CD4-positive, alpha-beta T cell (primary cell): ENCODE data around the gene FAM229A. TPM values are rescaled to one million over a fixed set of nuclear protein-coding genes. Genes with fewer than 3 reads are reported as not detected.

ENCODE experiments used
- ATAC-seq: fragments of 200-7000 bp; cut with Tn5 transposase; one replicate; pipeline ENCODE4 v1.10.0; 2022; ENCODE audit warnings: mild to moderate bottlenecking; ENCODE audit not compliant: poor library complexity
- CTCF ChIA-PET: fragments of 350-600 bp; sonication (Branson Sonifier 250); formaldehyde crosslinking; loops from one replicate; lab custom pipeline; 2021; ENCODE audit warnings: antibody characterized with exemption, inconsistent platforms; lab: Charles Lee
- POLR2A ChIA-PET: fragments of 350-600 bp; sonication (Branson Sonifier 250); formaldehyde crosslinking; loops from one replicate; lab custom pipeline; 2021; ENCODE audit warnings: antibody characterized with exemption, inconsistent platforms; lab: Charles Lee
- DNase-seq, 14 experiments: peaks; one replicate each; pipeline ENCODE4 v3.0.0-alpha.2; 2013 to 2020; ENCODE audit warnings: mixed read lengths in 2 of 14
- H3K27ac ChIP-seq, 2 donors: one replicate each; pipeline versions ENCODE4 v1.5.1 to v1.7.0; 2013; ENCODE audit warnings: low read length in 2 of 2, low read depth in 1 of 2, mild to moderate bottlenecking in 1 of 2
- H3K27me3 ChIP-seq, 2 experiments: 1 replicate in 1 of 2; 2 replicates in 1 of 2; pipeline versions ENCODE4 v1.6.1 to v1.7.0; 2013; ENCODE audit warnings: low read length in 2 of 2, control low read depth in 1 of 2, mild to moderate bottlenecking in 1 of 2, moderate library complexity in 1 of 2; ENCODE audit not compliant: insufficient read depth in 2 of 2, control insufficient read depth in 1 of 2
- H3K36me3 ChIP-seq: one replicate; pipeline ENCODE4 v1.6.1; 2013; ENCODE audit warnings: low read length, control low read depth; ENCODE audit not compliant: insufficient read depth
- H3K4me1 ChIP-seq: one replicate; pipeline ENCODE4 v1.6.1; 2013; ENCODE audit warnings: low read length, control low read depth; ENCODE audit not compliant: insufficient read depth
- H3K4me3 ChIP-seq: one replicate; pipeline ENCODE4 v1.5.1; 2013; ENCODE audit warnings: mild to moderate bottlenecking, low read length, moderate library complexity
- H3K9me3 ChIP-seq, 2 experiments: 1 replicate in 1 of 2; 2 replicates in 1 of 2; pipeline versions ENCODE4 v1.6.1 to v1.7.0; 2013; ENCODE audit warnings: low read length in 2 of 2, mild to moderate bottlenecking in 2 of 2, control low read depth in 1 of 2, moderate library complexity in 1 of 2; ENCODE audit not compliant: control insufficient read depth in 1 of 2, insufficient read depth in 1 of 2
- H3K27ac Mint-ChIP-seq: one replicate; pipeline ENCODE4 v1.8.0; 2020; ENCODE audit warnings: mixed read lengths
- H3K27me3 Mint-ChIP-seq: one replicate; pipeline ENCODE4 v1.8.0; 2021; ENCODE audit warnings: mixed read lengths
- H3K36me3 Mint-ChIP-seq: one replicate; pipeline ENCODE4 v1.8.0; 2021; ENCODE audit warnings: low read depth, mixed read lengths
- H3K4me1 Mint-ChIP-seq: one replicate; pipeline ENCODE4 v1.8.0; 2021; ENCODE audit warnings: low read depth, mixed read lengths
- H3K4me3 Mint-ChIP-seq: one replicate; pipeline ENCODE4 v1.8.0; 2020; ENCODE audit warnings: mild to moderate bottlenecking, mixed read lengths
- H3K9me3 Mint-ChIP-seq: one replicate; pipeline ENCODE4 v1.8.0; 2020; ENCODE audit warnings: mixed read lengths
- CTCF ChIP-seq: fragments of 200-600 bp; IDR thresholded peaks from one replicate; pipeline ENCODE4 v1.8.0; 2022; ENCODE audit warnings: antibody characterized with exemption, mild to moderate bottlenecking
- intact Hi-C, 2 experiments: fragments of 100-400 bp; cut with DNase I in 1 of 2; cut with micrococcal nuclease in 1 of 2; formaldehyde crosslinking; loops; one replicate each; pipeline versions ENCODE4 v1.15.1 to v1.9.0; 2023 to 2025; cut with DNase I, micrococcal nuclease
- total RNA-seq, 174 experiments: library from RNA in 2 of 174; stranded (reverse) in 2 of 174; gene quantifications; one replicate each; pipeline ENCODE4 v1.2.3 and lab custom pipeline; 2021 to 2026

FAM229A gene
- total RNA-seq, 2 experiments from 2014 or later = 38.0 to 38.6 TPM

GRCh38 chr1:32329931-32330466 is 32.3 kb downstream of the FAM229A start:
- no peaks in the 10 kb centered on the region for H3K9me3 Mint-ChIP-seq
- H3K4me1 Mint-ChIP-seq = peaks cover 35% of the 10 kb centered on the region
- intact Hi-C loops = loop anchor here in 1 of 2 experiments (5.0 kb wide), 1 partner anchor 68 kb away; no protein-coding TSS in a partner anchor
- H3K27ac ChIP-seq = no peak overlapping the region
- H3K4me1 ChIP-seq = peaks cover 17% of the 10 kb centered on the region
- ChIA-PET CTCF (no interaction called here), POLR2A (interaction anchor here (1.4 kb wide), 1 partner anchor 8 kb away, joined by 4 read pairs; no protein-coding TSS in a partner anchor)
- no peaks in the 10 kb centered on the region for H3K9me3 ChIP-seq
- DNase-seq = no peak
- H3K4me3 ChIP-seq = no peak overlapping the region
- no peak overlapping the region for H3K27ac Mint-ChIP-seq
- ATAC-seq = no peak
- no peak for TF ChIP-seq CTCF
- H3K4me3 Mint-ChIP-seq = peak overlapping the region; percentile 16
- H3K36me3 ChIP-seq = peaks cover 85% of the 10 kb centered on the region
- H3K27me3 ChIP-seq = no peaks in the 10 kb centered on the region
- H3K36me3 Mint-ChIP-seq = peaks cover 92% of the 10 kb centered on the region
- no peaks in the 10 kb centered on the region for H3K27me3 Mint-ChIP-seq

GRCh38 chr1:32327204-32327603 is 35.1 kb downstream of the FAM229A start:
- POLR2A ChIA-PET = no interaction called here
- CTCF ChIA-PET = no interaction called here
- H3K27ac Mint-ChIP-seq = no peak overlapping the region

GRCh38 chr1:32321712-32322291 is 40.5 kb downstream of the FAM229A start:
- CTCF ChIA-PET = interaction anchor here (0.7 to 3.0 kb wide), 6 partner anchors 14 to 121 kb away, joined by 3 to 10 read pairs (median 6); partner anchors contain the start of gene MARCKSL1
- Histone ChIP-seq H3K9me3 (no peaks in the 10 kb centered on the region), H3K36me3 (peaks cover 44% of the 10 kb centered on the region), H3K27ac (peak overlapping the region; percentile 12 to 49), H3K4me1 (peaks cover 62% of the 10 kb centered on the region), H3K4me3 (peak overlapping the region; percentile 25), H3K27me3 (no peaks in the 10 kb centered on the region)
- no peaks in the 10 kb centered on the region for H3K9me3 Mint-ChIP-seq
- peak; percentile 87 for ATAC-seq
- peak overlapping the region; percentile 62 for H3K4me3 Mint-ChIP-seq
- H3K4me1 Mint-ChIP-seq = peaks cover 51% of the 10 kb centered on the region
- no peak for TF ChIP-seq CTCF
- peak in 10 of 14 experiments; percentile 7 to 70 (median 29) for DNase-seq
- intact Hi-C loops = loop anchor here in 1 of 2 experiments (1.0 kb wide), 1 partner anchor 30 kb away; the partner anchor contains the start of gene HDAC1
- no peaks in the 10 kb centered on the region for H3K27me3 Mint-ChIP-seq
- POLR2A ChIA-PET = interaction anchor here (0.7 to 5.0 kb wide), 33 partner anchors 9 to 1416 kb away, joined by 3 to 74 read pairs (median 4); partner anchors contain the start of genes BSDC1, CCDC28B, FAM167B and HDAC1
- H3K36me3 Mint-ChIP-seq = peaks cover 54% of the 10 kb centered on the region
- H3K27ac Mint-ChIP-seq = peak overlapping the region; percentile 82

More at GRCh38 chr1:32327204-32327603, 35.1 kb downstream of the FAM229A start:
- Histone ChIP-seq H3K4me3 (no peak overlapping the region), H3K27me3 (no peaks in the 10 kb centered on the region), H3K27ac (no peak overlapping the region), H3K36me3 (peaks cover 79% of the 10 kb centered on the region), H3K4me1 (peaks cover 26% of the 10 kb centered on the region), H3K9me3 (no peaks in the 10 kb centered on the region)
- Mint-ChIP-seq H3K4me3 (no peak overlapping the region), H3K36me3 (peaks cover 82% of the 10 kb centered on the region), H3K27me3 (no peaks in the 10 kb centered on the region), H3K4me1 (peaks cover 38% of the 10 kb centered on the region), H3K9me3 (no peaks in the 10 kb centered on the region)
- DNase-seq (no peak), ATAC-seq (no peak)
- no peak for TF ChIP-seq CTCF
- intact Hi-C loops = no loop called here
